ENCODE data around the gene MUCL3. TPM values are rescaled to one million over a fixed set of nuclear protein-coding genes. Genes with fewer than 3 reads are reported as not detected.
"Not testable (repeated sequence)": the region's sequence is repeated elsewhere in the genome, so short reads cannot be mapped to it uniquely, and the experiment has no call there.

The MUCL3 gene
- total RNA-seq, 2 experiments from 2014 or later: not detected

GRCh38 chr6:30966154-30966553 lies 25.4 kb downstream of the MUCL3 start:
- no peak for DNase-seq
- ChIA-PET CTCF (interaction anchor here (1.3 kb wide), 1 partner anchor 19 kb away, joined by 3 read pairs; no protein-coding TSS in a partner anchor), POLR2A (no interaction called here)
- H3K36me3 Mint-ChIP-seq (ENCODE audit: low read depth): no peaks in the 10 kb centered on the region
- H3K4me1 Mint-ChIP-seq (ENCODE audit: low read depth): peaks cover 27% of the 10 kb centered on the region
- H3K27ac Mint-ChIP-seq: no peak overlapping the region
- no peak overlapping the region for H3K4me3 Mint-ChIP-seq
- peaks cover 33% of the 10 kb centered on the region for H3K27me3 Mint-ChIP-seq (ENCODE audit: low read depth)
- H3K9me3 Mint-ChIP-seq (ENCODE audit: insufficient read depth): no peaks in the 10 kb centered on the region
- ATAC-seq: peak; percentile 50

GRCh38 chr6:30969171-30969570 lies 28.4 kb downstream of the MUCL3 start:
- ATAC-seq; POLR2A ChIA-PET; H3K36me3 Mint-ChIP-seq (ENCODE audit: low read depth); H3K4me3 Mint-ChIP-seq; H3K9me3 Mint-ChIP-seq (ENCODE audit: insufficient read depth); DNase-seq; H3K27ac Mint-ChIP-seq; CTCF ChIA-PET: not testable (repeated sequence)
- peaks cover 45% of the 10 kb centered on the region for H3K27me3 Mint-ChIP-seq (ENCODE audit: low read depth)
- peaks cover 20% of the 10 kb centered on the region for H3K4me1 Mint-ChIP-seq (ENCODE audit: low read depth)

- H3K4me3 Mint-ChIP-seq: no peak overlapping the region
- ATAC-seq (no peak), DNase-seq (no peak)
- no peaks in the 10 kb centered on the region for H3K36me3 Mint-ChIP-seq (ENCODE audit: low read depth)
- H3K4me1 Mint-ChIP-seq (ENCODE audit: low read depth): peaks cover 3% of the 10 kb centered on the region
- ChIA-PET POLR2A (no interaction called here), CTCF (no interaction called here)
- peaks cover 35% of the 10 kb centered on the region for H3K27me3 Mint-ChIP-seq (ENCODE audit: low read depth)
- H3K9me3 Mint-ChIP-seq (ENCODE audit: insufficient read depth): no peaks in the 10 kb centered on the region
- H3K27ac Mint-ChIP-seq: no peak overlapping the region
Observed at GRCh38 chr6:30970946-30971345, 30.2 kb downstream of the MUCL3 start.

- Mint-ChIP-seq H3K27me3 (ENCODE audit: low read depth) (peaks cover 32% of the 10 kb centered on the region), H3K4me1 (ENCODE audit: low read depth) (no peaks in the 10 kb centered on the region), H3K27ac (no peak overlapping the region), H3K4me3 (no peak overlapping the region), H3K9me3 (ENCODE audit: insufficient read depth) (no peaks in the 10 kb centered on the region), H3K36me3 (ENCODE audit: low read depth) (no peaks in the 10 kb centered on the region)
- ATAC-seq: no peak
- ChIA-PET POLR2A (no interaction called here), CTCF (interaction anchor here (1.4 kb wide), 1 partner anchor 114 kb away, joined by 3 read pairs; no protein-coding TSS in a partner anchor)
- DNase-seq: no peak
Observed at GRCh38 chr6:30972816-30973215, 32.0 kb downstream of the MUCL3 start.

- no peaks in the 10 kb centered on the region for H3K9me3 Mint-ChIP-seq (ENCODE audit: insufficient read depth)
- H3K36me3 Mint-ChIP-seq (ENCODE audit: low read depth): no peaks in the 10 kb centered on the region
- DNase-seq (no peak), ATAC-seq (no peak)
- no peak overlapping the region for H3K4me3 Mint-ChIP-seq
- CTCF ChIA-PET: no interaction called here
- H3K27ac Mint-ChIP-seq: no peak overlapping the region
- peaks cover 39% of the 10 kb centered on the region for H3K27me3 Mint-ChIP-seq (ENCODE audit: low read depth)
- H3K4me1 Mint-ChIP-seq (ENCODE audit: low read depth): no peaks in the 10 kb centered on the region
- POLR2A ChIA-PET: no interaction called here
Observed at GRCh38 chr6:30974490-30975252, 33.9 kb downstream of the MUCL3 start.

- Mint-ChIP-seq H3K36me3 (ENCODE audit: low read depth) (no peaks in the 10 kb centered on the region), H3K27me3 (ENCODE audit: low read depth) (peaks cover 46% of the 10 kb centered on the region), H3K4me3 (no peak overlapping the region), H3K9me3 (ENCODE audit: insufficient read depth) (no peaks in the 10 kb centered on the region), H3K4me1 (ENCODE audit: low read depth) (peaks cover 4% of the 10 kb centered on the region), H3K27ac (no peak overlapping the region)
- CTCF ChIA-PET: interaction anchor here (1.1 to 1.6 kb wide), 2 partner anchors 101 to 108 kb away, joined by 3 to 4 read pairs; no protein-coding TSS in a partner anchor
- no peak for DNase-seq
- no peak for ATAC-seq
- POLR2A ChIA-PET: no interaction called here
Observed at GRCh38 chr6:30979141-30979540, 38.4 kb downstream of the MUCL3 start.

GRCh38 chr6:30979690-30980089 lies 38.9 kb downstream of the MUCL3 start:
- no peaks in the 10 kb centered on the region for H3K9me3 Mint-ChIP-seq (ENCODE audit: insufficient read depth)
- POLR2A ChIA-PET: no interaction called here

GRCh38 chr6:30981942-30982772 lies 41.4 kb downstream of the MUCL3 start:
- DNase-seq: no peak
- Mint-ChIP-seq H3K9me3 (ENCODE audit: insufficient read depth) (no peaks in the 10 kb centered on the region), H3K27ac (no peak overlapping the region), H3K4me3 (no peak overlapping the region), H3K4me1 (ENCODE audit: low read depth) (peaks cover 11% of the 10 kb centered on the region), H3K36me3 (ENCODE audit: low read depth) (no peaks in the 10 kb centered on the region), H3K27me3 (ENCODE audit: low read depth) (peaks cover 41% of the 10 kb centered on the region)
- POLR2A ChIA-PET: no interaction called here
- ATAC-seq: no peak
- CTCF ChIA-PET: interaction anchor here (1.0 to 1.3 kb wide), 3 partner anchors 74 to 105 kb away, joined by 3 read pairs; no protein-coding TSS in a partner anchor

More at GRCh38 chr6:30979690-30980089, 38.9 kb downstream of the MUCL3 start:
- ATAC-seq: no peak
- CTCF ChIA-PET: interaction anchor here (1.6 kb wide), 1 partner anchor 108 kb away, joined by 4 read pairs; no protein-coding TSS in a partner anchor
- H3K4me1 Mint-ChIP-seq (ENCODE audit: low read depth): peaks cover 4% of the 10 kb centered on the region
- H3K4me3 Mint-ChIP-seq: no peak overlapping the region
- no peak overlapping the region for H3K27ac Mint-ChIP-seq
- peaks cover 45% of the 10 kb centered on the region for H3K27me3 Mint-ChIP-seq (ENCODE audit: low read depth)
- no peaks in the 10 kb centered on the region for H3K36me3 Mint-ChIP-seq (ENCODE audit: low read depth)
- no peak for DNase-seq

GRCh38 chr6:30983439-30983838 lies 42.7 kb downstream of the MUCL3 start, which contains the start of gene MUC21:
TSS of gene MUC21 (plus strand) at chr6:30983718. CDS start at chr6:30983959, 241 bp downstream.
- no peak for ATAC-seq
- H3K27ac Mint-ChIP-seq: no peak within 1 kb of the TSS
- DNase-seq: no peak
- no peaks in the 10 kb centered on the region for H3K9me3 Mint-ChIP-seq (ENCODE audit: insufficient read depth)
- H3K27me3 Mint-ChIP-seq (ENCODE audit: low read depth): peaks cover 31% of the 10 kb centered on the region
- no peak within 1 kb of the TSS for H3K4me3 Mint-ChIP-seq
- POLR2A ChIA-PET: no interaction called here
- CTCF ChIA-PET: no interaction called here
- H3K4me1 Mint-ChIP-seq (ENCODE audit: low read depth): peaks cover 11% of the 10 kb centered on the region
- H3K36me3 Mint-ChIP-seq (ENCODE audit: low read depth): no peaks in the 10 kb centered on the region

- H3K9me3 Mint-ChIP-seq (ENCODE audit: insufficient read depth): no peaks in the 10 kb centered on the region
- H3K4me1 Mint-ChIP-seq (ENCODE audit: low read depth): peaks cover 22% of the 10 kb centered on the region
- H3K27me3 Mint-ChIP-seq (ENCODE audit: low read depth): peaks cover 21% of the 10 kb centered on the region
- ATAC-seq: no peak
- POLR2A ChIA-PET: no interaction called here
- H3K27ac Mint-ChIP-seq: no peak overlapping the region
- no peaks in the 10 kb centered on the region for H3K36me3 Mint-ChIP-seq (ENCODE audit: low read depth)
- no peak overlapping the region for H3K4me3 Mint-ChIP-seq
- DNase-seq: no peak
- CTCF ChIA-PET: interaction anchor here (1.0 kb wide), 1 partner anchor 19 kb away, joined by 3 read pairs; no protein-coding TSS in a partner anchor
Observed at GRCh38 chr6:30985490-30985889, 44.7 kb downstream of the MUCL3 start.

- Mint-ChIP-seq H3K9me3 (ENCODE audit: insufficient read depth) (no peaks in the 10 kb centered on the region), H3K4me1 (ENCODE audit: low read depth) (peaks cover 24% of the 10 kb centered on the region), H3K27ac (no peak overlapping the region), H3K27me3 (ENCODE audit: low read depth) (peaks cover 12% of the 10 kb centered on the region), H3K36me3 (ENCODE audit: low read depth) (no peaks in the 10 kb centered on the region), H3K4me3 (no peak overlapping the region)
- ATAC-seq (no peak), DNase-seq (no peak)
- ChIA-PET POLR2A (no interaction called here), CTCF (interaction anchor here (2.5 kb wide), 1 partner anchor 72 kb away, joined by 7 read pairs; no protein-coding TSS in a partner anchor)
Observed at GRCh38 chr6:30987304-30987703, 46.5 kb downstream of the MUCL3 start.
